NB4 (cell line): Measurements from ENCODE around the gene SLC39A3.

ENCODE experiments used
- CTCF ChIP-seq: IDR thresholded peaks from one replicate; pipeline ENCODE4 v1.5.1; 2012; ENCODE audit warnings: low read depth, low read length
- MAX ChIP-seq: IDR thresholded peaks from 2 replicates; pipeline ENCODE4 v1.6.1; 2011; ENCODE audit warnings: low read depth, low read length
- MYC ChIP-seq: IDR thresholded peaks from 2 replicates; pipeline ENCODE4 v1.6.1; 2011; ENCODE audit warnings: low read depth, low read length
- POLR2A ChIP-seq: IDR thresholded peaks from 2 replicates; pipeline ENCODE4 v1.6.1; 2011; ENCODE audit warnings: mild to moderate bottlenecking; ENCODE audit not compliant: insufficient read length; ENCODE audit errors: extremely low read depth

GRCh38 chr19:2720777-2721569 is 18.8 kb downstream of the SLC39A3 start, which contains the start of gene DIRAS1:
- TF ChIP-seq CTCF (no peak), POLR2A (no peak), MAX (no peak), MYC (no peak)
